Measurements from ENCODE around the gene CAPZB.

CAPZB gene

GRCh38 chr1:19429611-19430010 is 55.7 kb downstream of the CAPZB start:
- no peak for ATAC-seq
- TF ChIP-seq CREB5 (CRISPR knock-in tag; IDR thresholded peaks at IDR 0.05; ENCODE audit: low read depth) (no peak), OSR1 (CRISPR knock-in tag; IDR thresholded peaks at IDR 0.05) (no peak), TCF4 (CRISPR knock-in tag; IDR thresholded peaks at IDR 0.05; ENCODE audit: borderline replicate concordance) (no peak), TOX (CRISPR knock-in tag; IDR thresholded peaks at IDR 0.05; ENCODE audit: borderline replicate concordance) (no peak), PPARA (CRISPR knock-in tag; IDR thresholded peaks at IDR 0.05; ENCODE audit: borderline replicate concordance) (no peak), ZNF70 (CRISPR knock-in tag; IDR thresholded peaks at IDR 0.05) (no peak), ZNF8 (CRISPR knock-in tag; IDR thresholded peaks at IDR 0.05) (no peak), CSRNP3 (CRISPR knock-in tag; IDR thresholded peaks at IDR 0.05) (no peak), ESRRG (CRISPR knock-in tag; IDR thresholded peaks at IDR 0.05) (no peak), GLIS3 (CRISPR knock-in tag; IDR thresholded peaks at IDR 0.05) (no peak), ISL1 (CRISPR knock-in tag; IDR thresholded peaks at IDR 0.05) (no peak), ZC3H10 (CRISPR knock-in tag; IDR thresholded peaks at IDR 0.05) (no peak), ZFP3 (CRISPR knock-in tag; IDR thresholded peaks at IDR 0.05) (no peak), ZNF565 (CRISPR knock-in tag; conservative IDR thresholded peaks at IDR 0.05; ENCODE audit: low read depth) (no peak), ARNTL (CRISPR knock-in tag; IDR thresholded peaks at IDR 0.05; ENCODE audit: borderline replicate concordance, low read depth) (no peak), POU6F1 (CRISPR knock-in tag; IDR thresholded peaks at IDR 0.05; ENCODE audit: borderline replicate concordance, low read depth) (no peak)

GRCh38 chr1:19427087-19427781 is 58.1 kb downstream of the CAPZB start:
- ATAC-seq, result no peak
- TF ChIP-seq TSHZ2 (CRISPR knock-in tag; IDR thresholded peaks at IDR 0.05) (no peak), ZC3H10 (CRISPR knock-in tag; IDR thresholded peaks at IDR 0.05) (no peak), CSRNP3 (CRISPR knock-in tag; IDR thresholded peaks at IDR 0.05) (no peak), TOX (CRISPR knock-in tag; IDR thresholded peaks at IDR 0.05; ENCODE audit: borderline replicate concordance) (no peak), ISL1 (CRISPR knock-in tag; IDR thresholded peaks at IDR 0.05) (no peak), ZFP3 (CRISPR knock-in tag; IDR thresholded peaks at IDR 0.05) (no peak), ZNF70 (CRISPR knock-in tag; IDR thresholded peaks at IDR 0.05) (no peak), PPARA (CRISPR knock-in tag; IDR thresholded peaks at IDR 0.05; ENCODE audit: borderline replicate concordance) (no peak), ZNF8 (CRISPR knock-in tag; IDR thresholded peaks at IDR 0.05) (no peak), POU6F1 (CRISPR knock-in tag; IDR thresholded peaks at IDR 0.05; ENCODE audit: borderline replicate concordance, low read depth) (no peak), PATZ1 (CRISPR knock-in tag; IDR thresholded peaks at IDR 0.05; ENCODE audit: borderline replicate concordance) (no peak), RARB (CRISPR knock-in tag; IDR thresholded peaks at IDR 0.05) (no peak), ZNF565 (CRISPR knock-in tag; conservative IDR thresholded peaks at IDR 0.05; ENCODE audit: low read depth) (no peak), GLIS3 (CRISPR knock-in tag; IDR thresholded peaks at IDR 0.05) (no peak), ZFP30 (CRISPR knock-in tag; IDR thresholded peaks at IDR 0.05) (no peak)

Measured in SK-N-SH treated with all-trans-retinoic acid at 6 μM for 48 hours (cell line).